ENCODE measurements around the gene MTUS2. TPM values are rescaled to one million over a fixed set of nuclear protein-coding genes. Genes with fewer than 3 reads are reported as not detected.

MTUS2 gene
- polyA plus RNA-seq, 1 donor = 0.52 TPM

DNA sequence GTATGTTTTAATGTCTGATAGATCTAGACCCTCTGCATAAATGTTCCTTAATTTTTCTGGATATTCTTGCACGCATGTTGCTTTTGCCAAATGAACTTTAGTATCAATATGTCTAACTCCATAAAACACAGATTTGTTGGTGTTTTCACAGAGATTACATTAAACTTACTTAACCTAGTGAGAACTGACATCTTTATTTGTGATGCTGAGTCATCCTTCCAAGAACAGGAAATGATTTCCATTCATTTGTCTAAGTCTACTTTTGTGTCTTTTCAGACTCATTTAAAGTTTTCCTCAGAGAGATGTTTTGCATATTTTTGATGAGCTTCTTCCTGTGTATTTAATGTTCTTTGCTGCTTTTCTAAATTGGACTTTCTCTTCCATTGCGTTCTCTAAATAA is 591.3 kb downstream of the MTUS2 start:
- no peak for DNase-seq

DNA sequence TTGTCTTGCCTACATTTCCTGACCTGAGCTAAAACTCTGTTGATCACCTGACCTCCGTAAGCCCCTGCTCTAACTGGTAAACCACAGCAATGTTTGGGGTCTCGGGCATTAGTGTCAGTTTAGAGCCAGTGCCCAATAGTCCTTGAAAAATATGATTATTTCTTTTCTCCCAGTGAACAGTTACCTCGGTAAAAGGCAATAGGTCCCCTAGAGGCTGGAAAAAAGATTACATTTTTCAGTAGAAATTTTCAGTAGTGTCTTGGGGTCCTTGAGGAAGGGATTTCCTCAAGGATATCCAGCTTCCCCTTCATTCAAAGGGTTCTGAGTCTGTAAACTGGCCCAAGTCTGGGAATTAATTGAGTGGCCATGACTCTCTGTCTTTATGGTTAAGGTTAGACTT is 597.9 kb downstream of the MTUS2 start:
- no peak for DNase-seq

DNA sequence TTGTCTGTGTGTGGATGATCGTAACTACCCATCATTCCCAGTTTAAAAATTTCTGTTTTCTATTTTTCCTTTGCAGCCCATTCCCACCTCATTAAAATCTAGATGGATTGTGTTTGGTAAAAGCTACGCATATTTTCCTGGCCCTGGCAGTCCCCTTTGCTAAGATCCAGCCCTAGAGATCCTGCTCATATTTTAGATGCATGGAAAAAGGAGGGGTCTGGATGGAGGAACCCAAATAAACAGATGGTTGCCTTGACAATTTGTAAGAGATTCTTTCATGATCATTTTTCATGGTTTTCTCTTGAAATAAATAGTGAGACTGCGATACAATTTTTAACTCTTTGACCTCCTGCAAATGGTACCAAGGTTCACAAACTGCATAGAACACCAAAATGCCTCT is 601.0 kb downstream of the MTUS2 start:
- DNase-seq = no peak

DNA sequence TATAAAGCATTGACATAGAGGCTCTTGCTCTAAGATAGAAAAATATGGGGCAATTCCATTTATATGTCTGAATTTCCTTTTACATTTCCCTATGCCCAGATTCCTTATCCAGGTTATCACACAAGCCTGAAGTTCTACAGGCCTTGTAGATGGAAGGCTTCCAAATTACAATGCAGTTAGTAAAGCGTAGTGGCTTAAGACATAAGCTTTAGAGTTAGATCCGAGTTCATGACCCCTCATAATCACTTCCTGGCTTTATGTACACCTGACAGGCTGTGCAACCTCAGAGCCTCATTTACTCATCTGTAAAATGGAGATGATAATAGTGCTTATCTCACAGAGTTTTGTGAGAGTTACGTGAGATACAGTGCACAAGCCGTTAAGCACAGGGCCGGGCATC is 601.9 kb downstream of the MTUS2 start:
- DNase-seq = no peak

DNA sequence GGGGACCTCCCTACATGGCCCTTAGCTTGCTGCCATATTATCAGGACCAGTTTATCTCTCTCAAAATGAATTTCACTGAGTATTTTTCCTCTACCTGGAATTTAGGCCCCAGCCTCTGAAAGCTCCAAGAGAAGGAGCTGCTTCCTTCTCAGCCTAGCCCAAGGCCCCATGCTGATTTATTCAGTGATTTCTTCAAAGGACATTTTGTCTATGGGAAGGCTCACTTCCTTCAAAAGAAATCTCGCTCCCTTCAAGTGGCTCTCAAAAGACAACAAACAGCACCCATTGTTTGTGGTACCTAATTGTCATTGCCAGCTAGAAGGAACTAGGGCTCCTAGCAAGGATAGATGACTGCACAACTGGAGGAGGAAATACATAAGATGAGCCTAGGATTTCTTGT is 602.9 kb downstream of the MTUS2 start:
- DNase-seq = no peak

DNA sequence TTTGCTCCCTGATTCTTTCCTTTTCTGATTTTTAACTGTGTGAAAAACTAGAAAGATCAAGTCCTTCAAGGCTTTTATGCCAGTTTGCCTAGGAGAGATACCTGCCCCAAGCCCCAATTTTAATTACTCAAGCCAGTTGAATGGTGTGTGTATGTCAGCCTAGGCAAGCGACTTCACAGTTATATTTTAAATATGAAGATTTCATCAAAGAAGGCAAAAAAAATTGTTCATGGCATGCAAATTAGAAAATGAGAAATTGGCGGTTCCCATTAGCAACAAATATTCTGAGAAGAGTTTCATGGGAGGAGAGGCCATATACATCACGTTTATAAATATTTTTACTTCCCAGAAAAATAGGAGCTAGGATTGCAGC is 607.8 kb downstream of the MTUS2 start:
- no peak for DNase-seq

DNA sequence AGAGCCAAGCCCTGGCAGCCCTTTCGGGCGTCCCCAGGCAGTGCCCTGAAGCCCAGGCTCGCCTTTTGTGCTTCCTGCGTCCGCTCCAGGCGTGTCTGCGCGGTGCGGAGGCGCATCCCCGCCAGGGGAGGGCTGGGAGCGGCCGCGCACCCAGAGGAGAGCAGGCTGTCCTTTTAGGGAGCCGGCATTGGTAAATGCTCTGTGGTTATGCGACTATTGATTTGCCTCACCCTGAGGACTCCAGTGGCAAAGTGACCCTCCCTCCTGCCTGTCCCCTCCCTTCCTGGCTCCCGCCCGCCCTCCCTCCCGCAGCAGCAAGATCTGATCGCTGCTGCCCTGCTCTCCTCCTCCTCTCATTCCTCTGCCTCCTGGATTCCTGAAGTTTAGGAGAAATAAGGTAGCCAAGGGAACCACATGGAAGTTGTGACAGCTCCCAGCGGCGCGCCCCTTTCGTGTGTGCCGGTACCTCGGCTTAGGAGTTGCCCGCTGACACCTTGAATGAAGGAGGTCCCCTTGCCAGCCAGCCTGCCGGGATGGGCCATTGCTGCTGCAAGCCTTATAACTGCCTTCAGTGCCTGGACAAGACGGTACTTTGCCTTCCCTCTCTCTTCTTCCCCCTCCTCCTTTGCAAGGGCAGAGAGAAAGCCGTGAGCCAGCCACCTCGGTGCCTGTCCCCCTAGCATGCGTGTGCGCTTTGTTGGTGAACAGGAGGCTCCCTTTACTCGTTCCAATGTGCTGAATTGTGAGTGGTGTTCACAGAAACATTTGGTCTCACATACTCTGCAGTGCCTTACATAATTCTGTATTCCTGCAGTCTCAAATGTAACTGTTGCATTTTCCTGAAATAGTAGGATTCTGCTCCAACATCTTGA is 608.4 kb downstream of the MTUS2 start:
- no peak for DNase-seq

DNA sequence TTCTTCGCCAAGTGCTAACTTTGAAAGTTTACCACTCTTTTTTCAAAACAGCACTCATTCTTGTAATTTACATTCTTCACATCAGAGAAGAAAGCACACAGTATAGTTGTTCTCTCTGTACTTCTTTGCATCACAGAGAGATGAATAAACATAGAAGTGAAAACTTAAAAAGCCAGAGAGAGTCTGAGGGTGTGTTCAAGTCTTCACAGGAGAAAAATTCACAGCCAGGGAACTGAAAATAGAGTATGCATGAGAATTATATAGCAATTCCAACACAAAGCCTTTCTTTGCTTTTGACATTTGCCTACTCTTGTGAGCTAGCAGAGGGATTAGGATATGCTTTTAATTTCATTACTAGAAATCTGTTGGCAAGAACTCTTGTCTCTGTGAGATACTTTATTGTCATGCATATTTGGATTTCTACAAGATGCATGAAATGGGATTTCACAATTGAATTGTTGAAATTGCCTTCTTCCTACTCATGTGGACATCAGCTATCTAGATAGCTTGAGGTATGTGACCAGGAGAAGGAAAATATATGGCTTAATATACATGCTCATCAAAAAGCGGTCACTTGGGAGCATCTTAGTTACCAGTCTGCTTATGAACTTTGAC is 609.3 kb downstream of the MTUS2 start:
- DNase-seq = no peak

DNA sequence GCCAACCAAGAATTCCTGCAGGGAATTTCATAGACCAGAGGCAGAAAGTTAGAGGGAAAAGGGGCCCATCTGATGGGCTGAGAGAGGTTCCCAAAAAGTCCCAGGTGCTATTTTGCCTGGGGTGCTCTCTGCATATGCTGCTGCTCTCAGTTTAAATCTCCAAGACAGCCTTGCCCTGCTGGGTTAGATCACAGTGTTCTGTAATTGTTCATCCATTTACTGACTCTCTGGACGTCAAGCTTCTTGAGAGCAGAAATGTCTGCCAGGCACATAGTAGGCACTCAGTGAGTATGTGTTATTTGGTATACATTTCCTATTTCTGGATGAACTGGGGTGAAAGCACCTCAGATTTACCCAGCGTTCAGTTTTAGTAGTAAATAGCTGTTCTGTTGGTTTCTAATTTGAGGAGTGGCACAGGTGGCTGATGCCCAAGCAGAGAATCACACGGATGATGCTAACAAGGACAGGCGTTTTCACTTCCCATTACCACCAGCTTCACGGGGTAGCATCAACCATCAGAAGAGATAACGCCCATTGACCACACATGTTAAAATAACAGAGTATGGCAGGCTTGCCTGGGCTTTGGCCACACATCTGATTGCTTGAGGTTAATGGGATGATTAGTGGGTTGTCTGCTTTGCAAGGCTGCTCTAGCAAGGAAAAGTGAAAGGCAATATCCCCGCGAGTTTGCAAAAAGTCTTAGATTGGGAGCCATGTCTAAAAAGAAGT is 614.2 kb downstream of the MTUS2 start:
- no peak for DNase-seq

DNA sequence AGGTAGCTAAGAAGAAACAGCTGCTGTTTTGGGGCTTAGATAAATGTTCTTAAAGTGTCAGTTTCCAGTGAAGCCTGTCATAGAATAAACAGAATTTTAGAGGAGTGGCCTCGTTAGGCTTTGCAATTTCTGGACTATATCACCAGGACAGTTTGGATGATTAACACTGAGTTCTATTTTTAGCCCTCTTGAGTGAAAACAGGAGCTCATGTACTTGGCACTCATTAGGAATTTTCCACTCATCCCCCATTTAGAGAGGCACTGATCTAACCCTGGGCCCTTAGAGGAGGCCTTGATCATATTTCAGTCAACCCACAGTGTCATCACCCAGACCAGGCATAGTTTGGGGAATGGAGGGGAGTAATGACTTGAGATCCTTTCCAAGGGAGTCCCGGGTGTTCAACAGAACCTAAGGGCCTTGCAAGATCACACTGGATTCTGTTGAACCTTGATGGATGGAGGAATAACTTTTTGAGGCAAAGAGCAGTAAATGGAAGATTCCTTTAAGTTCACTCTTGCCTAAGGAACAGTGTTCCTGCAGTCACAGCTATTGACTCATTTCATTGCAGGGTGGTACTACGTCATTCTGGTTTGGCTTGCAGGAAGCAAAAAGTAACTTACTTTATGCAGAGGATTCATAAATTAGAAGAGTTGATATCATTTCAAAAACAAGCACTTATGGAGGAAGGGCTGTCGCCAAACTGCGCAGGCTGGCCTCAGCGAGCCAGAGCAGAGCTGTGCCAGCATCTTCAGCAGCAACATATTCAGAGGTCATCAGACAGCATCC is 615.2 kb downstream of the MTUS2 start:
- no peak for DNase-seq

DNA sequence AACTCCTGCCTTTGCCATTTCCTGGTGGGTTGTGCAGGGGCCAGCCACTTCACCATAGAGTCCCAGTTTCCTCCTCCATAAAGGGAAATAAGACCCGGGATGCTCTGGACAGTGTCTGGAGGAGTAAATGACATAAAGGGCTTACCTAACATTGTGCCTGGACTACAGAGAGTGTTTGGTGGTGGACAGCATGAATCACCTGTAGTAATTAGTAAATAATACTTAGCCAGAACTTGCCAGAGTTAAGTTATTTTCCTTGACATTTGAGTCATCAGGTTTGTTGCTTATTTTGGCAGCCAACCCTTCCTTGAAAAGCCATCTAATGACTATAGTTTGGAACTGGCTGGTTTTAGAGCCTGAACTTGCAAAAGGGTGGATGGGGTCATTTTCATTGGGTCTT is 616.2 kb downstream of the MTUS2 start:
- no peak for DNase-seq

DNA sequence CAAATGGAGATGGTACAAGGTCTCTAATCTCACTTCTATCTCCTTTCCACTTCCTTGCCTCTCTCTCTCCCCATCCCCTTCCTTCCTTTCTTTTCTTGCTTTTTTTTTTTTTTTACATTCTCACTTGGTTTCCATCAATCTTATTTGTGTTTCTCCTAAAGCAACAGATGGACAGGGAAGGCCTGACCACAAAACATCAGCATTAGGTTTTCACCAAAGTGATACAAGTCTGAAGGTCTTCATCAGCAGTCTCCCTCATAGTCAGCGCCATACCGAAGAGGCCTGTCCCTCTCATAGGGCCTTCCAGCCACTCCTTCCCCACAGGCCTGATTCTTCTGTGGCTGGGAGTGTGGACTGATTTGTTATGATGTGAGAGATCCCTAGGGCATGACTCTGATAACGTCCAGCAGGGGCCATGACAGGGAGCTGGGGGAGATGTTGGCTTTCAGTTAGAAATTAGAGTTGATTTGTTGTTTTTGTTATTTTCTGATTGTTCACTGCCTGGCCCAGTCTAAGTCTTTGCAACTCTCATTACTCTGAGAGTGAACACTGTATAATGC is 616.7 kb downstream of the MTUS2 start:
- no peak for DNase-seq

DNA sequence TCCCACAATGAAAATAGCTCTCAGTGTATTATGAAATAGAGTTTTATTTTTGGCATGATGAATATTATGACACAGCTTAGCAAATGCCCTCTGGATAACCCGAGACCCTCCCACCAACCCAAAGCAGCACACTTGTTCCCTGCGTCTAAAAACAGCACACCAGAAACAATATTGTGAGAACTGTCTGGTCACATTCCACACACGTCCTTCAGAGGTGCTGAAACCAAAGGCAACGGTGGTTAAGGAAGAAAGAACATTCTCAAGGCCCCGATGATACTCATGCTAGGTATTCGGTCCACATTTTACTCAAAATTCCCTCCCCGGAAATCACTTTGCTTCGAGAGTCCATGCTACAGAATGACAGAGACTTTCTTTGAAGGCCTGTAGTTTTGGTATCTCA is 618.6 kb downstream of the MTUS2 start:
- DNase-seq = no peak

DNA sequence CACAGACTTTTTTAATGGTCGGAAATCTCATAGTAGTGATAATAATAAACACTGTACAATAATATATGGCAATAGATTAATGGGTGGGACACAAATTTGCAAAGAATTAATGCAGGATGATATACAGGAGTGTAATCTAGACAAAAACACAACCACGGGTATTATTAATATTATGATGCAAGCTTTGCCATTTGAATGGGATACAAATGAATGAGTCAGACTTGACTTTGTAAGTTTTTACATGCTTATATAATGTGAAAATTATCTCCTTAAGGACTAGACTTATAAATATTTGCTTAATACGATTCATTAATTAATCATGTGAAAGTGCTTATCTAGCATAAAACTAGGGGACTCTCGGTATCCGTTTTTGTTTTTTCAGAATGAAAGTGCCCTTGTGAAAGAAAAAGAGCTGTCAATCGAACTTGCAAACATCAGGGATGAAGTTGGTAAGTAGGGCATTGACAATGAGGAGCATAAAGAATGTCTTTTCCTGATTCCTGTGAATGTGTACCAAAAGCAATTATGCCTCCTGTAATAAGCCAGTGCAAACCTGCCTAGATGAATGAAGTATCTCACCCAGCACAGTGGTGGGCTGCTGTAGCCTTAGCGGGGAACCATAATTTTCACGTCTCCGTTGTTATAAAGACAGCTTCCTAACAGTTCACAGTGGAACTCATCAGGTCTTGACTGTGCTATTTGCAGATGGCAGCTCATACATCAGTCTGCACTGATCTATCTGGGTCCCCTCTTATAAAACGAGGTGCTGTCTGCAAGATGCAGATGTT is 619.7 kb downstream of the MTUS2 start:
- DNase-seq = no peak

DNA sequence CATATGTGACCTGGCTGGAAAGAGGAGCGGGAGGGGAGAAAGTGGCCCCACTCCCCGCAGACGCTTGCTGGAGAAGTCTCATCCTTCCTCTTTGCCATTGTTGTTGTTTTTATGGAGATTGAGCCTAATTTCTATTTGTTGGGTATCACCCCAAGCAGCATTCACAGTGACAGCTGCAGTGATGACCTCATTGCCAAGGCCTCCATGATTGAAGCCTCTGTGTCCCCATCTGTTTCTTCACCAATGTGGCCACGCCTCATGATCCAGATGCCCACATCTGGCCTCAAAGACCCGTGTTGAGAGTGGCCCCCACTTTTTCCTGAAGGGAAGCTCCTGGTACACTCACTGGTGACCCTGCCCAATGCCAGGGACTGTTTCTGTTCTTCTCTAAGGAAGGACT is 621.2 kb downstream of the MTUS2 start:
- no peak for DNase-seq

DNA sequence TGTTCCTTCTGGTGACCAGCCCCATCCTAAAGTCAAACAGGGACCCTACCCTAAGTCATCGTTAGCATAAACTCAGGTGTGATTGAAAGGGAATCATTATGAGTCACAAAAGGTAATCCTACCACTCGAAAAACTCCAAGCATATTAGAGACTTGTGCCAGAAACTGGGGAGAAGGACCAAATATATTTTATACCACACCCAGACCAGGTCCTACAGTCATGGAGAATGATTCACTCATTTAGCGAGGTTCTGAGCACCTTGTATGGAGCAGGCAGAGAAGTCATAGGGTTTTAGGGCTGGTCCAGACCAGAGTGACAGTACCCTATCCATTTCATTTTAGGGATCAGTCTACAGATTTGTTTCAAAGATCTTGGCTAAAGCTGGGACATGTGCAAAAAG is 625.9 kb downstream of the MTUS2 start:
- no peak for DNase-seq

DNA sequence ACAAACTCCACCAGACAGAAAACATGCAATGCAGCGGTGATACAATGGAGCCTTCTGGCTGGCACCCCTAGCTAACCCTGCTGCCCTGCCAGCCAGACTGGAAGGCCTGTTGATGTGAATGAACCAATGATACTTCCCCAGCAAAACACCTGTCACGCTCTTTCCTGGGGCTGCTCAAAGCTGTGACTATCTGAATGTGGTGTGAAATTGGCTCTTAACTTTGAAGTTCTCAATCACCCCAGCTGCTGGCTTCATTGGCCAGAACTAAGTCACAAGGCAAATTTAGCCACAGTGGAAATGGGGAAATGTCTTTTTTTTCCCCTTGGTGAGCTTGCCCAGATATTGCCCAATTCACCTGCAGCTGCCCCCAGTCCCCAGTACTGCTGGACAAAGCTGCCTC is 628.0 kb downstream of the MTUS2 start:
- no peak for DNase-seq

DNA sequence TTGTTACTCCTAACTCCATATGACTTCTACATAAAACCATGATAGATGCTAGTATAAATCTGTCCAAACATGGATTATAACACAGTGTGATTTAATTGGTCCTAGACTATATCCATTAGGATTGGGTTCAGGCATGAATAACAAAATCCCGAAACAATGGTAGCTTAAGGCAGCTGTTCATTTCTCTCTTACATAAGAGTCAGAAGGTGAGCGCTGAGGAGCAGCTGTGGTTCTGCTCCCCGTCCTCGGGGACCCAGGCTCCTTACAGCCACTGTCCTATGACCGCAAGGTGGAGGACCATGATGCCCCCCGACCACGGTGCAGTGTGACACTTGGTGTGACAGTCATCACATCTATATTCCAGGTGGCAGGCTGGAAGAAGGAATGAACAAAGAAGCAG is 629.6 kb downstream of the MTUS2 start:
- no peak for DNase-seq

DNA sequence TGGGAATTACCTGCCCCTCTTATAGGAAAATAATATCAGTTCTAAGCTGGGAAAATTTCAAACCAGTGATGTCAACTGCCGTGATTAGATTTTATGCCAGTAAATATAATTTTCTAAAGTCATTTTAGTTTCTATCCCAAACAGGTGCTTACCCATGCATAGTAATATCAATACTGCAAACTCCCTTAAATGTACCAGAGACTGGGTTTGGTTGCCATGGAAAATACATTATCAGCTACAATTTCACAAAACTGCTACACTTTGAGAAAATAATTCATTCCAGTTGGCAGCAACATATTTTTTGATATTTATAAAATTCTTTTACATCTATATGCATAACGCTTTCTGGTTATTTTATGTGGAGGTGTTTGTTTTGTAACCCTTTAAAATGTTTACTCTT is 631.8 kb downstream of the MTUS2 start:
- no peak for DNase-seq

DNA sequence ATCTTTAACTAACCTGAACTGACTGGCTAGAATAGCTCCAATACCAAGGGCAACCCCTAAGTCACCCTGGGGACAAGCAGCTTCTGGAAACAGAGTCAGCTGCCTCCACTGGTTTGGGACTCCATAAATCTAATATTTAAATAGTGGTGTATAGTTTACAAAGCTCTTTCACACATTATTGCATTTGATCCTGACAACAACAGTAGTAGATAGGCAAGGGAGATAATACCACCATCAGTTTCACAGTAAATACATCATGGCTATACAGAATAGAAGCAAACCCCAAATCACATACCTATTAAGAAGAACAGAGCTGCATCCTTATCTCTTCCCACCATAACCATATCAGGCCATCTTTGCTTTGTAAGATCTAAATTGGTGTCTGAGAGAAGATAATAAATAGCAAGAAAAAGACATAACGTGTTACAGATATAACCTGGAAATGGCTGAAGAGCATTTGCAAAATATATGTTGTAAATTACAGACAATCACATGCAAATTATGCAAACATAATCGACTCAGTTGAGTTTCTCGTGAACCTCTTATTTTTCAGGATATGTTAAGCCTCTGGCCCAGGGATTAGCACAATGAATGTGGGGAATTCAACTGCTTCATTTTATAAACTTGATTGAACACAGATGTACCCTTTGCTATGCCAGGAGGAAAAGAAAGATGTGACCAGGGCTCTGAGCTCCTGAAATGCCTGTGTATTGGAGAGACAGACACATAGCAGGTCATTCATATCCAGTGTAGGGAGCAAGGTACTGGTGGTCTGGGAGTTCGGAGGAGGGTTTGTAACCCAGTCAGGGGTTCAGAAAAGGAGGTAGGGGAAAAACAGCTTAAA is 632.9 kb downstream of the MTUS2 start:
- DNase-seq = no peak
